ENCODE measurements around the gene PLPPR4.

- TF ChIP-seq SP1 (IDR thresholded peaks at IDR 0.05), result no peak
- no peak for TF ChIP-seq FOXK2 (IDR thresholded peaks at IDR 0.05)
- TF ChIP-seq ELF4 (IDR thresholded peaks at IDR 0.05), result no peak
These were observed 33.6 kb downstream of the PLPPR4 start for GRCh38 chr1:99297923-99298322.

Measured in HEK293T (cell line).